Bronchial epithelial cell (primary cell): ENCODE measurements around the gene SLITRK1. TPM values are rescaled to one million over a fixed set of nuclear protein-coding genes. Genes with fewer than 3 reads are reported as not detected.

ENCODE experiments used
- DNase-seq: peaks from one replicate; pipeline ENCODE4 v3.0.0-alpha.2; 2010; ENCODE audit warnings: low read depth
- FAIRE-seq: peaks from 2 replicates; lab custom pipeline; 2011; peaks lifted over from hg19 to GRCh38; lab: Jason Lieb, UNC
- H3K27me3 ChIP-seq: 2 replicates; pipeline ENCODE4 v1.5.1; 2011; ENCODE audit warnings: low read length; ENCODE audit not compliant: control insufficient read depth, insufficient read depth
- H3K36me3 ChIP-seq: 2 replicates; pipeline ENCODE4 v1.5.1; 2011; ENCODE audit warnings: low read length; ENCODE audit not compliant: control insufficient read depth, insufficient read depth
- H3K4me3 ChIP-seq: 2 replicates; pipeline ENCODE4 v1.5.1; 2011; ENCODE audit warnings: mild to moderate bottlenecking, low read depth, low read length, control low read depth
- total RNA-seq: library from RNA; depleted of rRNA; stranded (reverse); fragments of >200 nt; gene quantifications from 2 replicates; pipeline ENCODE4 v1.2.1, GENCODE V29; 2014
- TF ChIP-seq, protein P1 (sequence below): IDR thresholded peaks from 2 replicates; pipeline ENCODE4 v1.5.1; 2011; ENCODE audit warnings: mild to moderate bottlenecking, moderate library complexity, low read length, control low read depth, inconsistent platforms; ENCODE audit not compliant: insufficient read depth, severe bottlenecking

Gene SLITRK1
- total RNA-seq, 1 donor from 2014 or later, result not detected

GRCh38 chr13:83877651-83878355, 4.5 kb downstream of the SLITRK1 start:
- TF ChIP-seq, protein P1, sequence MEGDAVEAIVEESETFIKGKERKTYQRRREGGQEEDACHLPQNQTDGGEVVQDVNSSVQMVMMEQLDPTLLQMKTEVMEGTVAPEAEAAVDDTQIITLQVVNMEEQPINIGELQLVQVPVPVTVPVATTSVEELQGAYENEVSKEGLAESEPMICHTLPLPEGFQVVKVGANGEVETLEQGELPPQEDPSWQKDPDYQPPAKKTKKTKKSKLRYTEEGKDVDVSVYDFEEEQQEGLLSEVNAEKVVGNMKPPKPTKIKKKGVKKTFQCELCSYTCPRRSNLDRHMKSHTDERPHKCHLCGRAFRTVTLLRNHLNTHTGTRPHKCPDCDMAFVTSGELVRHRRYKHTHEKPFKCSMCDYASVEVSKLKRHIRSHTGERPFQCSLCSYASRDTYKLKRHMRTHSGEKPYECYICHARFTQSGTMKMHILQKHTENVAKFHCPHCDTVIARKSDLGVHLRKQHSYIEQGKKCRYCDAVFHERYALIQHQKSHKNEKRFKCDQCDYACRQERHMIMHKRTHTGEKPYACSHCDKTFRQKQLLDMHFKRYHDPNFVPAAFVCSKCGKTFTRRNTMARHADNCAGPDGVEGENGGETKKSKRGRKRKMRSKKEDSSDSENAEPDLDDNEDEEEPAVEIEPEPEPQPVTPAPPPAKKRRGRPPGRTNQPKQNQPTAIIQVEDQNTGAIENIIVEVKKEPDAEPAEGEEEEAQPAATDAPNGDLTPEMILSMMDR, result no peak
- Histone ChIP-seq H3K27me3 (peaks cover 32% of the 10 kb centered on the region), H3K36me3 (no peaks in the 10 kb centered on the region), H3K4me3 (no peak overlapping the region)
- DNase-seq, result no peak
- FAIRE-seq, result no peak

DNA sequence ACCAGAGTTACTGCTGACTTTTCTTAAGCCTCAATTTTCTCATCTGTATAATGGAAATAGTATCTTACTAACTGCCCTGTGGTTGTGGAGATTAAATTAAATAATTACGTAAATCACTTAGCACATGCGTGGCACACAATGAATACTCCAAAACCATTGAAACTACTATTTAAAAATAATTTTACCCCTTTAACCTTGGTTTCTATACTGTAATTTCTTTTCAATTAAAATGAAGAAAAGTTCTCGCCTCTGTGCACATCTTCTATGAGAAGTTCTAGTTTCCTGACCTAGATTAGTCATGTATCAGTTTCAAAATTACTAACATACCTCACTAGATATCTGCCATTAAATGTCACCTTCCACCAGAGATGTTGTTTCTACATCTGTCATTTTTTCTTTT, 5.7 kb downstream of the SLITRK1 start:
- H3K36me3 ChIP-seq, result no peaks in the 10 kb centered on the region
- H3K4me3 ChIP-seq, result no peak overlapping the region
- H3K27me3 ChIP-seq, result peaks cover 25% of the 10 kb centered on the region
- TF ChIP-seq, protein P1, result no peak
- FAIRE-seq (no peak), DNase-seq (no peak)

DNA sequence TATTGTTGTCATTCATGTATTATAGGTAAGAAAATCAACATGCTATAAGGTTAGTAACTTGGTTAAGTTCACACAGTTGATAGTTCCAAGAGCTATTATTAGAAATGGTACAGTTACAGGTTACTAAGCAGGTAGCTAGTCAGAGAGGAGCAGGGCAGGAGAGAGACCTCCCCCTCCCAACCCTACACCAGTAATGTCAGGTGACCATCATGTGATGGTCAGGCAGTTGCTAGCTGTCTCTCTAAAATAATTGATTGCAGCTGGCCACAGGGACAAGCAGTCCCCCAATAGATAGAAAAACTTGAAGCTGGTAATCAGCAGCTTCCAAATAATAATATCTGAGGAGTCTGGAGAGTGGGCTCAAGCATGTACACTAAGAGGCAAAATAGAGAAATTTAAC, 14.6 kb downstream of the SLITRK1 start:
- H3K27me3 ChIP-seq, result no peaks in the 10 kb centered on the region
- H3K36me3 ChIP-seq, result no peaks in the 10 kb centered on the region
- H3K4me3 ChIP-seq, result no peak overlapping the region
- no peak for DNase-seq
- no peak for FAIRE-seq
- TF ChIP-seq, protein P1, result no peak

GRCh38 chr13:83865161-83866137, 16.8 kb downstream of the SLITRK1 start:
- TF ChIP-seq, protein P1, result no peak
- Histone ChIP-seq H3K27me3 (no peaks in the 10 kb centered on the region), H3K36me3 (no peaks in the 10 kb centered on the region), H3K4me3 (no peak overlapping the region)
- FAIRE-seq (no peak), DNase-seq (no peak)

DNA sequence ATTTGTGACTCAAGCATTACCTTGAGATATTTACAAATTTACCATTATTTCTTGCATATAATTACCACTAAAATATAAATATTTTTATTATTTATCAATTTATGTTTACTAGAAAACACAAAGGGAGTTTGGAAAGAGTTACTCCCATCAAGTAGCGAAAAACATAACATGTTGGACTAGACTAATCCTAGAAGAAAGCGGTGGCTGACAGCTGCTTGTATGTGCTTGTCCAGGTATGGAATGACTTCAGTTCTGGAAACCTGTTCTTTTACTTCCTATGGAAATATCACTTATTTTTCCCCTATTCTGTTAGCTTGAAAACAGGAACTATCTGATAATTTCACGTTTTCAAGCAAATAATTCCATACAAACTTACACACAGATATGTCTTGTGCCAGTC, 28.5 kb downstream of the SLITRK1 start:
- peak; percentile 11 for DNase-seq
- FAIRE-seq, result no peak
- TF ChIP-seq, protein P1, result no peak

More for the DNA sequence above, 28.5 kb downstream of the SLITRK1 start:
- no peaks in the 10 kb centered on the region for H3K36me3 ChIP-seq
- H3K27me3 ChIP-seq, result no peaks in the 10 kb centered on the region
- H3K4me3 ChIP-seq, result no peak overlapping the region
